Measurements from ENCODE around the gene ZPR1.

Gene ZPR1

DNA sequence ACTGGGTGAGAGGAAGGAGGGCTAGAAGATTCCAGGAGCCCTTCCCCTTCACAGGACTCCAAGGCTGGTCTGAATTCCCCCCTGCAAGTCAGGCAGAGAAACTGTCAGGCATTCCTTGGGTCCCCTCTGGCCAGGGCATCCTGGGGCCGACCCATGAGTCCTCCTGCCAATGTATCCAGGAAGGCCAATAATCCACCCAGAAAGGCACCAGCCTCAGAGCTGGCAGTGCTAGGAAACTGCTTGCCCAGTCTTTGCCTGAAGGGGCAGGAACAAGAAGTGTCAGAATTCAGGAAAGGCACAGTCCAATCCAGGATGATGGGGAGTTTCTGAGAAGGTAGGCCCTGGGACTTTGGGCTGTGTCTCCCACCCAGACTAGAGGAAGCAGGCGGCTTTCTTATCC, 56.0 kb downstream of the ZPR1 start:
- peaks cover 19% of the 10 kb centered on the region for H3K4me1 ChIP-seq (ENCODE audit: insufficient read depth, low read length)
- no peaks in the 10 kb centered on the region for H3K36me3 ChIP-seq (ENCODE audit: insufficient read depth, low read length)
- H3K9me3 ChIP-seq (ENCODE audit: control insufficient read depth, insufficient read depth, low read length), result no peaks in the 10 kb centered on the region
- no peak overlapping the region for H3K9ac ChIP-seq (ENCODE audit: low read depth, low read length)

DNA sequence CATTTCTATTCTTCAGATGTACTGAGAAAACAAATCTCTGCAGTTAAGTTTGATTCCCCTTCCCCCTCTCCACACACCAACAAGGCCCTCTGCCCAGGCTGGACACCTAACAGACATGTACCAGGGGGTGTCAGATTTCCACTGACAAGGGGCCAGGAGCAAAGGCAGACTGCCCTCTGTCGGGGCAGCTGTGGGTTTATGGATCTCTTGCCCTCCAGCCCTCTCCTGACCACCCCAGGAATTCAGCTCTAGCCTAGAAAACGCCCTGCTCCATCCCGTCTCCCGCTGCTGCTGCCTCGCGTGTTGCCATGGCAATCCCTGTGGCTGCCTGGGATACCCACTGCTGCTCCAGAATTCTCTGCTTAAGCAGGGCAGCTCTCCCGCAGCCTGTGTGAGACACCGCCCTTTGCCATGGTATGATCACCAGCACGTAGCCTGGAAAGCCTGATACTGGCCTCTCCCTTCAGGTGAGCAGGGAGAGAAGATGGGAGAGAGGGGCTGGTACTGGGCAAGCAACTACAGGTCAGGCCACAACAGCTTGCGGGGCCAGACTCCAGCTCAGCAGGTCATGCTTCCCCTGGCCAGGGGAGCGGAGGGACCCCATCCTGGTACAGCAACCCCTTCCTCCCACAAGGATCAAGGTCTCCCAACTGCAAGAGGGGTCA, 56.6 kb downstream of the ZPR1 start:
- Histone ChIP-seq H3K9ac (ENCODE audit: low read depth, low read length) (no peak overlapping the region), H3K4me1 (ENCODE audit: insufficient read depth, low read length) (peaks cover 24% of the 10 kb centered on the region), H3K36me3 (ENCODE audit: insufficient read depth, low read length) (no peaks in the 10 kb centered on the region), H3K9me3 (ENCODE audit: control insufficient read depth, insufficient read depth, low read length) (no peaks in the 10 kb centered on the region)

DNA sequence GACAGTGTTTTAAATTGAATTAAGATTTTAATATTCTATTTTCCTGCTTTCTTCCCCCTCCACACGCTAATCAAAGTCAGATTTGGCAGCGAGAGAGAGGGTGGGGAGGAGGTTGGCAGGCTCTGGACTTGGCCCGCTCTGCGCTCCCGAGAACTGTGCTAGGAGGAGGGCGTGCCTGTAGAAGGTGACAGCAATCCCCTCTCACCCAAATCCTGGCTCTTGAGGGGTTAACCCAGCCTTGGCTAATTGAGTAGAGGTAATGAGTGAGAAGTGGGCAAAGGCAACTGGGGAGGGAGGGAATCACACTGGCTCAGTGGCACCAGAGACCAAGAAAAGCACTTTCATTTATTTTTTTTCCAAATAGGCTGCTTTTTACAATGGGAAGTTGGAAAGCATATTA, 57.2 kb downstream of the ZPR1 start:
- Histone ChIP-seq H3K9me3 (ENCODE audit: control insufficient read depth, insufficient read depth, low read length) (no peaks in the 10 kb centered on the region), H3K4me1 (ENCODE audit: insufficient read depth, low read length) (peaks cover 27% of the 10 kb centered on the region), H3K36me3 (ENCODE audit: insufficient read depth, low read length) (no peaks in the 10 kb centered on the region), H3K9ac (ENCODE audit: low read depth, low read length) (no peak overlapping the region)

DNA sequence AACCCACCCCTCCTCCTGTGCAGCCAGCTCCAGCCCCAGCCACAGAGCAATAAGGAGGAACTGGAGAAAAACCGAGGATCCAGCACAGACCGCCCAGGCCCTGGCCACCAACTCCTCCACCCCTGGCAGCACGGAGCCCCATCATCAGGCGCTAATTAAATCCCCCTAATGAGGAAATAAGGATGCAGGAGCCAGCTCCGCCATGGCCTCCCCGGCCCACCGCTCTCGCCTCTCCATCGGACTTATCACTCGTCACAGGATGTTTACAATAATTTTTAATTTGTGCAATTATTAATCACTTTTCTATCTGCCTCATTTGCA, 57.6 kb downstream of the ZPR1 start:
- Histone ChIP-seq H3K9me3 (ENCODE audit: control insufficient read depth, insufficient read depth, low read length) (no peaks in the 10 kb centered on the region), H3K4me1 (ENCODE audit: insufficient read depth, low read length) (peaks cover 28% of the 10 kb centered on the region), H3K9ac (ENCODE audit: low read depth, low read length) (no peak overlapping the region), H3K36me3 (ENCODE audit: insufficient read depth, low read length) (no peaks in the 10 kb centered on the region)

DNA sequence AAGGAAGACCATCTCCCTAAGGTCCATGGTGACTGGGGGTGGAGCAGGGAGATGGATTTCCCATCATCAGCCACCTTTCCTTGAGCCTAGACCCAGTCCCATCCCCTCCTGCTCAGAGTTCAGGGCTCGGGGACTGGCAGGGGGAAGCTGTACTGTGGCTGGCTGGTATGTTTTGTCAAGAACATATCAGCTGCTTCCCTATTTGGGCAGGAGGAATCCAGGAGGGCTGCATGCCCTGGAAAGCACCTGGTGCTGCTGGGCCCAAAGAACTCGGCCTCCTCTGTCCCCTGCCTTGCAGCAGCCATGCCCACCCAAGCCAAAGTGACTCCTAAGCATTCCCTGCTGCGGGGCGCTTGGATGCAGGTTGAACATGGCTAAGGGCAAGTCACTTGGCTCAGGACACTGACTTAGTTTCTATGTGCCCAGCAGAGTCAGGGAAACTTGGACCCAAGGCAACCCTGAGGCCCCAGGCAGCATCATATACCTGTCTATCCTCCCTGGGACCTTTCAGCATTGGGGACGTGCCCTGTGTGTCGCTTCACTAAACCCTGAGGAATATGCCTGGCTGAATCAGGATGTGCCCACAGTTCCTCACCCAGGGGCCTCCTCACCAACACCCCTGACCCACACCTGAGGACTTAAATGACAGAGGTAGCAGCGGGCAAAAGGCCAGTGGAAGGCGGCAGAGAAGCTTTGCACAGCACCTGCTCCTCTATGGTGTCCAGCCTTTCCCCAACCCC, 58.2 kb downstream of the ZPR1 start:
- H3K4me1 ChIP-seq (ENCODE audit: insufficient read depth, low read length), result peaks cover 28% of the 10 kb centered on the region
- no peaks in the 10 kb centered on the region for H3K36me3 ChIP-seq (ENCODE audit: insufficient read depth, low read length)
- no peak overlapping the region for H3K9ac ChIP-seq (ENCODE audit: low read depth, low read length)
- H3K9me3 ChIP-seq (ENCODE audit: control insufficient read depth, insufficient read depth, low read length), result no peaks in the 10 kb centered on the region

DNA sequence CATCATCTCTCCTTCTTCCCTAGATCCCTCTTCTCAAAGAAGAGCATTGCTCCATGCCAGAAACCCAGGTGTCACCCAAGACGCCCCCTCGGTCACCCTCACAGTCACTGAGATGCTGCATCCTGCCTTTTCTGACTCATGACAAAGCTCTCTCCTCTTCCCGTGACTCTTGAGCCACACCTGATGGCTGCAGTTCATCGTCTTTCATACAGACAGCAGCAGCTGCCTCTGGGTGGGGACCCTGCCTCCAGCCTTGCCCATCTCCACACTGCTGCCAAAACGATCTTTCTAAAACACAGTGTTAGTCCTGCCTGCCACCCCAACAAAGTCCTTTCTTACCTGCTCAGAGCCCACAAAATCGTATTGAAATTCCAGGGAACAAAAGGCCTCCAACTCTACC, 59.8 kb downstream of the ZPR1 start:
- Histone ChIP-seq H3K9ac (ENCODE audit: low read depth, low read length) (no peak overlapping the region), H3K4me1 (ENCODE audit: insufficient read depth, low read length) (peaks cover 22% of the 10 kb centered on the region), H3K9me3 (ENCODE audit: control insufficient read depth, insufficient read depth, low read length) (no peaks in the 10 kb centered on the region), H3K36me3 (ENCODE audit: insufficient read depth, low read length) (no peaks in the 10 kb centered on the region)

DNA sequence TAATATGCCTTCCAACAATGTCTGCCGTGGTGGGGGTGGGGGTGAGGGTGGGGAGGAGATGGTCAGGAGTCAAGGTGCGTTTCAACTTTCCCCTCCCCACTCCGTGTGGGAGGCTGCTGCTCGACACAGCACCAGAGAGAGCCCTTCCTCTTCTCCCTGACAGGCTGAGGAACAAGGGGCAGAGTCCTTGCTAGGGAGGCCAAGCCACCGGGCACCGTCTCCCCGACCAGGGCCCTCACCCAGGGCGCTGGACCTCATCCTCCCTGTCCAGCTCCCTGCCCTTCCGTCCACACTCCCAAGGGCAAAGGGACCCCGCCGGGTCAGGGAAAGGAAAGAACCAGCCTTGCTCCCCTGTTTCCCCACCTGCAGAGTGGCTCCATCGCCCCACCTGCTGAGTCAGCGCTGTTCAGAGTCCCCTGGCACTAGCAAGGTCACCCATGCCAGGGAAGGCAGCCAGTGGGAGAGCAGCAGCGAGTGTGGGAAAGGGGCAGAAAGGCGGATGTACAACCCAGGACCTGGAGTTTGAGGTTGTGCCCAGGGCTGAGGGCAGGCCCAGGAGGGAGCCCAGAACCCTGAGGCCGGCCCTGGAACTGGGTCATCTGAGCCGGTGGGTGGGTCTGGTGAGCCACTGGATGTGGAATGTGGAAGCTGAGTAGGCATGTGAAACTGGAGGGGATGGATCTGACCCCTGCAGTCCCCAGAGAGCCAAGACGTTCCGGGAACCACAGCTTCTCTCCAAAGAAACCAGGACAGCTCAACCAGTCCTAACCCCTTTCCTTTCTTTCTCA, 62.2 kb downstream of the ZPR1 start:
- Histone ChIP-seq H3K9ac (ENCODE audit: low read depth, low read length) (no peak overlapping the region), H3K9me3 (ENCODE audit: control insufficient read depth, insufficient read depth, low read length) (no peaks in the 10 kb centered on the region), H3K36me3 (ENCODE audit: insufficient read depth, low read length) (no peaks in the 10 kb centered on the region), H3K4me1 (ENCODE audit: insufficient read depth, low read length) (peaks cover 8% of the 10 kb centered on the region)

DNA sequence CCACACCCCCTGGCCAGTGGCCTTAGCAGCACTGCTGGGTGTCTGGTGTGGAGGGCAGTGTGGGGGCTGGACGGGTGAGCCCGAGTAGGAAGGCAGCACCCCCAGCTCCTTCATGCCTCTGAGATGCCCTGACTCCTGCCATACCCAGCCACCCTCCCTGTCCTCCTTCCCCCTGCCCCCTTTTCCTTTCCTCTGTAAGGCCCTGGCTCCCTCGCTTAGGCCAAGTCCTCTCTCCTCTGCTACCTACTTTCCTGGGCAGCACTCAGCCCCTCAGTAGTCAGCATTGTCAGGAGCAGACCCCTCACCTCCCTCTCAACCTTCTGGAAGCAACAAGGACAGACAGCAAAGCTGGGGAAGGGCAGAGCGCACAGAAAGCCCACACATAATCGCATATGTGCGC, 63.0 kb downstream of the ZPR1 start:
- peaks cover 8% of the 10 kb centered on the region for H3K4me1 ChIP-seq (ENCODE audit: insufficient read depth, low read length)
- no peak overlapping the region for H3K9ac ChIP-seq (ENCODE audit: low read depth, low read length)
- no peaks in the 10 kb centered on the region for H3K36me3 ChIP-seq (ENCODE audit: insufficient read depth, low read length)
- no peaks in the 10 kb centered on the region for H3K9me3 ChIP-seq (ENCODE audit: control insufficient read depth, insufficient read depth, low read length)
